ENCODE data around the gene ADARB2. TPM values are rescaled to one million over a fixed set of nuclear protein-coding genes. Genes with fewer than 3 reads are reported as not detected.
"Not testable (repeated sequence)": the region's sequence is repeated elsewhere in the genome, so short reads cannot be mapped to it uniquely, and the experiment has no call there.

The ADARB2 gene
- total RNA-seq, 1 donor from 2014 or later: not detected

DNA sequence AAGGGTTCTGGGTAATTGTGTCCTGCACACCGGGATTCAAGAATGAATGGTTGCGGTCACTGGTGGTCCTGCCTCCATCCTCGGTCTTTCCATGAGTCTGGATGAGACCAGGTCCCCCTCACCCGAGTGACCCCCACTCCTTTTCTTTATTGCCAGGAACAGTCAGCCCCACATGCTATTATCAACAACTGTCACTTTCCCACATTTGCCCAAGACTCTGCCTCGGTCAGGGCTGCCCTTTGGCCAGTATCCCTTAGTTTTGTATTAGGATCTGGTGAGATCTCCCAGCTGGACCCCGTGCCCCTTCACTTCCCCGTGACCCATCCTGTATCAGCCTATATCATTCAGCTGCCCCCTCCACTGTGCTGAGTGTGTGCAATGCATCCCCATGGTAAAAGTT is 288.3 kb downstream of the ADARB2 start:
- DNase-seq (ENCODE audit: low read depth, low spot score): no peak

GRCh38 chr10:1448252-1448930 is 288.9 kb downstream of the ADARB2 start:
- no peak for DNase-seq (ENCODE audit: low read depth, low spot score)

- DNase-seq (ENCODE audit: low read depth, low spot score): no peak
Observed at GRCh38 chr10:1444826-1445225, 292.5 kb downstream of the ADARB2 start.

DNA sequence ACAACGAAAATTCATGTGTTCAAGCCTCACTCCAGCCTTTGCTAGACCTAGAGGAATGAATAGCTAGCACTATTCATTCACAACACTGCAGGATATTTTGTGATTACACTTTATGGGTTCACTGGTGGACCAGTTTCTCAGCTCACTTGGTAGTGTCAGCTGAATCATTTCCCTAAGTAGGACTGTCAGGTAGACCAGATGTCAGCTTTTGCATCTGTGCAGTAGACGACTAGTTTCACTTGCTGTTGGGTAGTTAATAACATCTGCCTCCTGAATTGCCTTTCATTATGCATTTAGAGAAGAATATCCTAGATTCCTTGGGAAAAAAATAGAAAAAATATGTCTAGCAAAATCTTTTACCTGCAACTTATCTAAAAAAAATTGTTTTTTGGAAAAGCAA is 296.4 kb downstream of the ADARB2 start:
- DNase-seq (ENCODE audit: low read depth, low spot score): no peak

- no peak for DNase-seq (ENCODE audit: low read depth, low spot score)
Observed at GRCh38 chr10:1434912-1435692, 302.2 kb downstream of the ADARB2 start.

DNA sequence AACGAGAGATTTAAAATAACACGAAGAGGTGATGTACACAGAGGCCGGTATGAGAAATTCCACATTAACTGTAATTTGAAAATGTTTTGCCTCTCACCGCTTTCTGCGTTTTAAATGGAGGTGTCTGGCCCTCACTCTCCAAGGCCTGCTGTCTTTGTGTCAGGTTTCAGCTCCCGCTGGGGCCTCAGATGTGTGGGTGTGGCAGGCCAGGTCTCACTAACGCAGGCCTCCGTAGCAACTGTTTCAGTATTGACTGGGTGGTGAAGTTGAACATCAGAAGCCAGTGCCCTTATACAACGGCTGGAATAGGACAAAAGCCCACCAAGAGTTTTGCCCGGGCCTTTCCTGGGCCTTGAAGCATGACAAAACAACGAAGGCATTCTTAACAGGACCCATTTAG is 303.1 kb downstream of the ADARB2 start:
- DNase-seq (ENCODE audit: low read depth, low spot score): no peak

DNA sequence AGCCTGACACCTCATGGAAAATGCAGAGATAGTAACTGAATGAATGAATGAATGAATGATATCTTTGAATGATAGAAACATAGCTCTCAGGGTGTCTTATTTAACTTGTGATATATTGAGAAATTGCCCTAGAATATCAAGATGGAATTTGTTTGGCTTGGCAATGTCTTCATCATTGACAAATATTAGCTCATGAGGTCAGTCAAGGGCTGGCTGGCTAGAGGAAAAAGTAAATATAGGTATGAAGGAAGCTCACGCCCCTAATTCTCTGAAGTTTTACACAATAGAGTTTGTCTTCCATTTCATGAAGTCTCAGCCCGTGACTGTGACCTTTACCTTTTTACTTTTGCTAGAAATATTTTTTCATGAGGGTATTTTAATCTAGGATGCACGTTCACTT is 305.2 kb downstream of the ADARB2 start:
- no peak for DNase-seq (ENCODE audit: low read depth, low spot score)

GRCh38 chr10:1431229-1431628 is 306.1 kb downstream of the ADARB2 start:
- DNase-seq (ENCODE audit: low read depth, low spot score): no peak

- DNase-seq (ENCODE audit: low read depth, low spot score): not testable (repeated sequence)
Observed at GRCh38 chr10:1427521-1428186, 309.7 kb downstream of the ADARB2 start.

DNA sequence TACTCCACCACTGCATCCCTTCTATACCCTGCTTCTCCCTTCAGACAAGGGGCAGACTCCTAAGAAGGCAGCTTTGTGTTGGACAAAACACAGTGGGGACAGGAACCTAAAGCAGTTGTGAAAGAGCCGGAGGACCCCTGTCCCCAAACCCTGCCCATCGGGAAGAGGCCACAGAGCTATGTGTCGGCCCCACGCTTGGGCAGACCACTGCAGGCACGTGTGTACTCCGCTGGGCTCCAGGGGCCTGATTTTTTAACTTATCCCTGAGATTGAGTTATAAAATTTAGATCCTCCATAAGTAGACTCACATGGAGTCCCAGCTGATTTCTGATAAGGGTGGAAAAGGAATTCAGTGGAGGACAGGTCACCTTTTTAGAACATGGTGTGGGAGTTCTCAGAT is 310.5 kb downstream of the ADARB2 start:
- no peak for DNase-seq (ENCODE audit: low read depth, low spot score)

DNA sequence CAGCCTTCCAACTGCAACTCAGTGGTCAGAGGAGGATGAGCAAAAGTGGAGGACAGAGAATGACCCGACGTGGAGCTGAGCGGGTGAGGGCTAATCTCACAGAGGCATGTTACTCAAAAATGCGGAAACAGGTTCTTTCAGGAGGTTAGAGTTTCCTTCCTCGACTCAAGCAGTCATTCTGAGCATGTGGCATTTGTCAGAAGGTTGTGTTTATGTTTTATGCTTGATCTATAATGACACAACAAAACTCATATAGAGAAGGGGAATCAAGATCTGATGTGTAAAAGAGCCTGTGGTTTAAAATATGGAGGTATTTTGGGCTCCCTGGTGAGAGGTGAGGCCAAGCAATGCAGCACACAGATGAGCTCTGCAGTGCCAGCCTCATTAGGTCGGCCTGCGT is 311.4 kb downstream of the ADARB2 start:
- DNase-seq (ENCODE audit: low read depth, low spot score): no peak

DNA sequence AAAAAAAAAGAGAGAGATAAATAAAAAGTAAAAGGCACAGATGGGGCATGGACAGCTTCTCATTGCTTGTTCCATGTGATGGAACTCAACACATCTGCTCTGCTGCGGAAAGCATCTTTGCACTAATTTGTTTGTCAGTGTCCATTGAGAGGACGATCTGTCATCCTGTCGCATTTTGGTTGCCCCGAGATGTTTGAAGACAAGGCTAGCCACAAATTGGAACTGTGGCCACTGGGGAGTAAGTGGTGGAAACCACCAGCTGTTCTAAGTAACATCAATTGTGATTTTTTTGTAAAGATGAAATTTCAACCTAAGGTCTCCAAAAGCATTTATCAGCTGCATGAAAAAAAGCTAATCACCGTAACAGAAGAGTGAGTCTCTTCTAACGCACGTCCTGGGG is 312.7 kb downstream of the ADARB2 start:
- DNase-seq (ENCODE audit: low read depth, low spot score): no peak

DNA sequence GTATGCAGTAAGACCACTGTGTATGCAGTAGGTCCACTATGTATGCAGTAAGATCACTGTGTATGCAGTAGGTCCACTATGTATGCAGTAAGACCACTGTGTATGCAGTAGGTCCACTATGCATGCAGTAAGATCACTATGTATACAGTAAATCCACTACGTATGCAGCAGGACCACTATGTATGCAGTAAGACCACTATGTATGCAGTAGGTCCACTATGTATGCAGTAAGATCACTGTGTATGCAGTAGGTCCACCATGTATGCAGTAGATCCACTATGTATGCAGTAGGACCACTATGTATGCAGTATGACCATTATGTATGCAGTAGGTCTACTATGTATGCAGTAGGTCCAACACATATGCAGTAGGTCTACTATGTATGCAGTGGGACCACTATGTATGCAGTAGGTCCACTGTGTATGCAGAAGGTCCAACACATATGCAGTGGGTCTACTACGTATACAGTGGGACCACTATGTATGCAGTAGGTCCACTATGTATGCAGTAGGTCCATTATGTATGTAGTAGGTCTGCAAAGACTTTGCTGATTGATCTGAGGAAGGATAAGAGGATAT is 313.6 kb downstream of the ADARB2 start:
- no peak for DNase-seq (ENCODE audit: low read depth, low spot score)

GRCh38 chr10:1422275-1422674 is 315.1 kb downstream of the ADARB2 start:
- DNase-seq (ENCODE audit: low read depth, low spot score): no peak

- no peak for DNase-seq (ENCODE audit: low read depth, low spot score)
Observed at GRCh38 chr10:1420661-1421362, 316.5 kb downstream of the ADARB2 start.

DNA sequence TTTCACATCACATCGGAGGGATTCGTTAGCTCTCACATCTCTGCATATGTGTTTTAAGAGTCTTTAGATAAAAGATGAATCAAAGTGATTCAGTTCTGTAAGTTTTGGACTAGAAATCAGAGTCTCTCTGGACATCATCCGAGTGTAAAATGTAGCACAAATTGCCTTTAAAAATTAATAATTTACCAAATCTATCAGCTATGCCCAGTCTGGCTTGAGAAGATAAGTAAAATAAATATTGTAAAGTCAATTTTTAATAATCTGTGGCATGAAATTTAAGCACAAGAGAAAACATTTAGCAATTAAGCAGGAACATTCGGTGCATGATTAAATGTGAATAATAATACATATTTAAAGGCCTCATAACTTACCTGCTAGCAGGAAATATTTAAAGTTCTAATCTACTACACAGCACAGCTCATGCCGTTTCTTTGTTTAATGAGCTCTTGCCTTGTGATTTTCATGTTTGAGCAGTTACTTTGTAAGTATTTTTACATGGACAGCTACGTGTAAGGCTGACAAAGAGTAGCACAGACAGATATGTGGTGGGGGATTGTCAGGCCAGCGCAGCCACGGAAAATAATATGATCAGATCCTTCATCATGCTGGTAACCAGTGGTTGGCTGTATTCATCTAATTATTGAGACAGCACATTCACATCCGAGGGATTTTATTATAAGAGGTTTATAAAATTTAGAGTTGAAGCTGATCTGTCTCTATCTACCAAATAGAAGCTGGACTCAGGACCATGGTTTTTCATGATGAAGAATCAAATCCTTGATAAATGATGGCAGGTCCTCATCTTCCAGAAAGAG is 317.3 kb downstream of the ADARB2 start:
- no peak for DNase-seq (ENCODE audit: low read depth, low spot score)

DNA sequence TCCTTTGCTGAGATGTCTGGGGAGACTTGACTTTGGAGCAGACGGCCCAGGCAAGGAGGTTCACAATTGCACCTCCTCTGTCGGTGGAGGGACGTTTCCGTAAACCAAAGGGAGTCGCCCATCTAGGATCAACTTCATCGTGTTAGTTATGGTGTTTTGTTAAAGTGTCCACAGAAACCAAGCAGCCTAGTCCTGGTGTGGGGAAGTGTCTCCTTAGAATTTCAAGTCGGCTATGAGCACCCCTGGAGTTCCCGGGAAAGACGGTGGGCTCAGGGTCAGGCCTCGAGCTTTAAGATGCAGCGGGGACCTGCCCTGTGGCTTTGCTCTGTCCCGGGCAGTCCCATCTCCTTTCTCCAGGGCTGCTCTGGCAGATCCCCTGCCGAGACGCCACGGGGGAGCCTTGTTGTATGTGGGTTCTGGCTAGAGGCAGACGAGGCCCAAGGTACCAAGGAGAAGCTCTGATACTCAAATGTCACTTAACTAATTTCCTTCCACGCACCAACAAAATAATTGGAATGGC is 319.2 kb downstream of the ADARB2 start:
- no peak for DNase-seq (ENCODE audit: low read depth, low spot score)

GRCh38 chr10:1417574-1417973 is 319.8 kb downstream of the ADARB2 start:
- DNase-seq (ENCODE audit: low read depth, low spot score): no peak

DNA sequence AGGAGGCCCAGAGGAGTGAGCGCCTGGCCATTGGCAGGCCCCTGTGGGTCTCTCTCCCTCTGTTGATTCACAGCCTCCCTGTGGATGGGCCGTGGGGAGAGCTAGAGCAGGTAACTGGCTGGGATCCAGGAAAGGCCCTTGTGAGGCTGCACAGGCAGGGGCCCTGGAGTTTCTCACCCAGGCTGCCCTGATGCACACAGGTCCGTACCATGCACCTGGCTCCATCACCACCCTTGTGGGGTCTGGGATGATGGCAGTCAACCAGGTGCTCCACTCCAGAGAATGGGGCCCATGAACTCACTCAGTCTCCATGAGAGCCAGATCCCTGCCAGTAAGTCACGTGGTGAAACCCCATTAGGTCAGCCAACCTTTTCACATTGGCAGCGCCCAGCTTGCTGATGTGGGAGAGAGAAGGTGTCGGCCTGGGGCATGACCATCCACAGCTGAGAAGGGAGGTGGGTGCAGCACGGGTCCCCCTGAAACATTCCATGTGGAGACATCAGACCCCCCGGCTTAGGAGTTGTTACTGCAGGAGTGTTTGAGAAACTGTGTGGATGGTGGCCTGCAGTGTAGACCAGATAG is 320.8 kb downstream of the ADARB2 start:
- DNase-seq (ENCODE audit: low read depth, low spot score): no peak

- DNase-seq (ENCODE audit: low read depth, low spot score): no peak
Observed at GRCh38 chr10:1414893-1415292, 322.4 kb downstream of the ADARB2 start.
